Measurements from ENCODE around the gene FSTL4.

The FSTL4 gene

GRCh38 chr5:133291524-133291923, 320.8 kb downstream of the FSTL4 start:
- ATAC-seq = no peak
- no peak for DNase-seq

GRCh38 chr5:133290669-133291240, 321.6 kb downstream of the FSTL4 start:
- DNase-seq (no peak), ATAC-seq (no peak)

- DNase-seq = no peak
- no peak for ATAC-seq
These were observed 322.5 kb downstream of the FSTL4 start for GRCh38 chr5:133289686-133290367.

- ATAC-seq = no peak
- DNase-seq = peak; percentile 45
These were observed 324.8 kb downstream of the FSTL4 start for GRCh38 chr5:133287500-133287899.

- no peak for ATAC-seq
- no peak for DNase-seq
These were observed 325.9 kb downstream of the FSTL4 start for GRCh38 chr5:133286483-133286882.

GRCh38 chr5:133285583-133286021, 326.7 kb downstream of the FSTL4 start:
- DNase-seq (no peak), ATAC-seq (no peak)

- no peak for ATAC-seq
- no peak for DNase-seq
These were observed 328.0 kb downstream of the FSTL4 start for GRCh38 chr5:133284306-133284705.

- ATAC-seq (no peak), DNase-seq (no peak)
These were observed 334.0 kb downstream of the FSTL4 start for GRCh38 chr5:133278317-133278716.

- ATAC-seq (no peak), DNase-seq (no peak)
These were observed 334.6 kb downstream of the FSTL4 start for GRCh38 chr5:133277744-133278143.

GRCh38 chr5:133276171-133276570, 336.2 kb downstream of the FSTL4 start:
- no peak for DNase-seq

GRCh38 chr5:133275631-133276030, 336.7 kb downstream of the FSTL4 start:
- ATAC-seq (no peak), DNase-seq (no peak)

More at GRCh38 chr5:133276171-133276570, 336.2 kb downstream of the FSTL4 start:
- no peak for ATAC-seq

GRCh38 chr5:133274597-133274935, 337.8 kb downstream of the FSTL4 start:
- no peak for DNase-seq
- no peak for ATAC-seq

- no peak for DNase-seq
- no peak for ATAC-seq
These were observed 338.4 kb downstream of the FSTL4 start for GRCh38 chr5:133273661-133274596.

GRCh38 chr5:133272345-133272744, 340.0 kb downstream of the FSTL4 start:
- ATAC-seq (no peak), DNase-seq (no peak)

- DNase-seq (no peak), ATAC-seq (no peak)
These were observed 340.7 kb downstream of the FSTL4 start for GRCh38 chr5:133271606-133272005.

- ATAC-seq = no peak
- no peak for DNase-seq
These were observed 342.6 kb downstream of the FSTL4 start for GRCh38 chr5:133269691-133270090.

GRCh38 chr5:133267601-133268000, 344.7 kb downstream of the FSTL4 start:
- ATAC-seq = no peak
- no peak for DNase-seq

- DNase-seq (no peak), ATAC-seq (no peak)
These were observed 345.4 kb downstream of the FSTL4 start for GRCh38 chr5:133266966-133267365.

- ATAC-seq (no peak), DNase-seq (no peak)
These were observed 345.8 kb downstream of the FSTL4 start for GRCh38 chr5:133266527-133266878.

- DNase-seq (no peak), ATAC-seq (peak; percentile 37)
These were observed 346.4 kb downstream of the FSTL4 start for GRCh38 chr5:133265720-133266526.

- DNase-seq (no peak), ATAC-seq (peak; percentile 42)
These were observed 347.1 kb downstream of the FSTL4 start for GRCh38 chr5:133265257-133265656.

- no peak for DNase-seq
- no peak for ATAC-seq
These were observed 349.7 kb downstream of the FSTL4 start for GRCh38 chr5:133262690-133263089.

All from stimulated activated naive CD8-positive, alpha-beta T cell treated with anti-CD3 and anti-CD28 coated beads, Interleukin-15, Interleukin-2, amounts not matched to agents 100 U/mL and 50 U/mL, for 24 hours (primary cell).